ENCODE data around the gene AKAP11.

Gene AKAP11

DNA sequence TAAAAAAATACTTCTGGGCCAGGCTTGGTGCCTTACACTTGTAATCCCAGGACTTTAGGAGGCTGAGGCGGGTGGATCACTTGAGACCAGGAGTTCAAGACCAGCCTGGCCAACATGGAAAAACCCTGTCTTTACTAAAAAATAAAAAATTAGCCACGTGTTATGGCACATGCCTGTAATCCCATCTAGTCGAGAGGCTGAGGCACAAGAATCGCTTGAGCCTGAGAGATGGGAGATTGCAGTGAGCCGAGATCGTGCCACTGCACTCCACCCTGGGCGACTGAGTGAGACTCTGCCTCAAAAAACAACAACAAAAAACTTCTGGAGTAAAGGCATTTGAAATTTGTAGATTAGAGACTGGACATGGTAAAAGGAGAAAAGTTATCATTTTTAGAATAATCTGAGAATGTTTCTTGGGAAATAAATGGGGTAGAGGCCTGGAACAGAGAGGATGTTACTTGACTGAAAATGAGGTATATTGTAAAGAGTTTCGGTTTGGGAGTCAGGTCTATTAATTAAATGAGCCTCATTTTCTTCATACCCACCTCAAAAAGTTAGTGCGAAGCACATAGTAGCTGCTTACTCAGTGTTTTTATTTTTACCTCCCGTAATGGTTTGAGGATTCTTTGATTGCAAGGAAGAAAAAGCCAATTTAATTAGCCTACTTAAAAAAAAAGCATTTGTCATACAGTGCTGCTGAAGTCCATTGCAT lies 2.6 kb downstream of the AKAP11 start:
- DNase-seq (ENCODE audit: low read depth in 1 of 2, low spot score in 1 of 2), result no peak

DNA sequence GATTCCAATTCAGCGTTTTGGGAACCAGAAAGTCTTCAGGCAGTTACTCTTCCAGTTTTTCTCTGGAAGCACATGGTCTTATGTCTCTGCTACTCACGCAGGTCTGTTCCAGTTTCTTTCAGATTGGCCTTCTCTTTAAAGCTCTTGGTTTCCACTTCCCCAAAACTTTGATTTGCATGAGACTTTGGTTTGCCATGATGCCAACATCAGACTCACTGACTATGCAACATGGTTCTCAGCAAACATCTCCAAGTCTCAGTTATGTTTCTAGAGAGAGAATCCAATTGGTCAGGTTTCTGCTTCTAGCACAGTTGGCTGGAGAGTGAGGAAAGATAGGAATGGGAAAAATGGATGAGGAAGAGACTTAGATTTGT lies 3.1 kb downstream of the AKAP11 start:
- no peak for DNase-seq (ENCODE audit: low read depth in 1 of 2, low spot score in 1 of 2)

DNA sequence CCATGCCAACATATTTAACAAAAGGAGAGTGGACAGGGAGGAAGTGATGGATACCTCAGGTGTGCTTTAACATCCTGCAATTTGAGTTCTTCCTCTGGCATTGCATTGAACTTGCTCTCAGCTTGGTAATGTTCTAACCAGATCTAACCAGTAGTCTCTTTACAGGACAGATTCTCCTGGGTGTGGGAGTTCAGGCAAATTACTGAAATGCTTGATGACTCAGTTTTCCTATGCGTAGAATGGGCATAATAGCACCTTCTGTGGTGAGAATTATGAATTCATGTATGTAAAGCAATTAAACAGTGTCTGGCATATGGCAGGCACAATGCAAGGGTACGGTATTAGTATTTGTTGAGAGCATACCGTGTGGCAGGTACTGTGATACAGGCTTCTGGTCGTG lies 3.6 kb downstream of the AKAP11 start:
- no peak for DNase-seq (ENCODE audit: low read depth in 1 of 2, low spot score in 1 of 2)

DNA sequence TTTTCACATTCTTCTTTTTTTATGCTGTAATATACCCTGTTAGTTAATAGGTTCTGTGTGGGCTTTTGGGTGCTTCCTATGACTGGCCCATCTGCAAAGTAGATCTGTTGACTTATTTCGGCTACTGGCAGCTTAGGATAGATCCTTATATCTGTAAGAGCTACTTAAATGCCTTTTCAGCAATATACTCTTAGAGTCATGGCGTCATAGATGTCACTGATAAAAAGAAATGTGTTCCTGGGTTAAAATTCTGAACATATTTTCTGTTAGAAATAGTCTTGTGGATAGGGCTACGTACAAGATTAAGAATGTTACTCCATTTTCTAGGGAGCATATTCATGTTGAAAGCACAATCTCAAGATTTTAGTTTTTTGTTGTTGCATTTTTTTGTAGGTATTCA lies 4.7 kb downstream of the AKAP11 start:
- no peak for DNase-seq (ENCODE audit: low read depth in 1 of 2, low spot score in 1 of 2)

DNA sequence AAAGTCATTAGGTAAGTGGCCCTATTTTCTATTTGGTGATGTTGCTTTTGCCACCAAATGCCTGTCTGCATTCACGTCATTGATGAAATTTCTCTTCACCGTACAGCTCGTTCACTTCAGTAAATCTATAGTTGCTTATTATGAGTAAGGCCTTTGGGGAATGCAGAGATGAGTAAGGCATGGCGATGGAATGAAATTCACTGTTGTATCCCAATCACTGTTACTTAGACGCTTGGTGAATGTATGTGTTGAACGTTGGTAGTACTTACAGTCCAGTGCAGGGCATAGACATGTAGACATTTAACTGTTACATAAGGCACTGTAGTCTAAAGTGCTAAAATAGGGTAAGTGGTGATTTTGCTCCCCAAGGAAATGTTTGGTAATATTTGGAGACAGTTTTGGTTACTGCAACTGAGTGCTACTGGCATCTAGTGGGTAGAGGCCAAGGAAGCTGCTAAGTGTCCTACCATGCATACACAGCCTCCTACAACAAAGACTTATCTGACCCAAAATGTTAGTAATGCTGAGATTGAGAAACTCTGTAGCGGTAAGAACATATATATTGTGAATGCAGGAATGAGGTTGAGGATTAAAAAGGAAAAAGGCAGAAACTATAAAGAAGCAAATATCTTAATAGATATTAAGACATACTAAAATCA lies 5.8 kb downstream of the AKAP11 start:
- DNase-seq (ENCODE audit: low read depth in 1 of 2, low spot score in 1 of 2), result no peak

DNA sequence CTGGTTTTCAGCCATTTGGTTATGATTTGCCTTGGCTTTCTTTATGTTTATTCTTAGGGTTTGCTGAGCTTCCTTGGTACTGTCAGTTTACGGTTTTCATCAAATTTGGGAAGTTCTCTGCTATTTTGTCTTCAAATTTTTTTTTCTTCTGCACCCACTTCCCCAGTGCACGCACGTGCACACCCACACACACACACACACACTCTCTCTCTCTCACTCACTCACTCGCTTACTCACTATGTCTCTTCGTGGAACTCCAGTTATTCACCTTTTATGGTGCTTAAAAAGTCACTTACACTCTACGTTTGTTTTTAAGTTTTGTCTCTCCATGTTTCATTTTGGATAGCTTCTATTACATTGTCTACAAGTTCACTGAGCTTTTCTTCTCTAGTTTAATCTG lies 7.1 kb downstream of the AKAP11 start:
- DNase-seq (ENCODE audit: low read depth in 1 of 2, low spot score in 1 of 2), result no peak

DNA sequence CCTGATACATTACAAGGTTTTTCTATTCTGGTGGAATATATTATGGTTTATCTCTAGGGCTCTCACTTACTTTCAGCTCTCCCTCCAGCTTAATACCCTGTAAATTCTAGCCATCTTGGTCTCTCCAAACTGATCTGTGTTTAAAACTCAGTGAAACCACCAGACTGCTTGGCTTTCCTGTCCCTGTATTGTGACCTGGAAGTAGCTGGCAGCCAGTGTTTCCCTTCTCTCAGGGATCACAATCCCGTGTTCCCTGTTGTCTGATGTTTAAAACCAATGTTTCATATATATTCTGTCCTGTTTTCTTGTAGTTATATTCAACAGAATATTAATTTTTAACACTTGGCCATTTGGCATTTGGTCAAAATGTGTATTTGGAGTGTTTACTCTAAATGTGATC lies 8.0 kb downstream of the AKAP11 start:
- no peak for DNase-seq (ENCODE audit: low read depth in 1 of 2, low spot score in 1 of 2)

DNA sequence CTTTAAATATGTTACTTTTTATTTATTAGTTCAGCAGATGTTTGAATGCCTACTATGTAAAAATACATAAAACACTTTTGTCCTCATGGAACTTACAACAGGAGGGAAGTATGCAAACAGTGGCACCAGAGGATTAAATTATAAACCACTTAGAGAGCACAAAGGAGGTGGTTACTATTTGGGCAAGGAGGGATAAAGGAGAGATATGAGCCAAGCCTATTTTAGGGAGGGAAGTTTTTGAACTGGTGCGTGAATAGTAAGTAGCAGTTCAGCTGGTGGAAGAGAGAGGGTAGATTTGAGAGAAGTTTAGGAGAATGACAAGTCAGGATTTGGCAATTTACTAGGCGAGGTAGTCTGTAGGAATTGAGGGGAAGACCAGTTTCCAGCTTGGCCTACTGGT lies 8.6 kb downstream of the AKAP11 start:
- DNase-seq (ENCODE audit: low read depth in 1 of 2, low spot score in 1 of 2), result no peak

DNA sequence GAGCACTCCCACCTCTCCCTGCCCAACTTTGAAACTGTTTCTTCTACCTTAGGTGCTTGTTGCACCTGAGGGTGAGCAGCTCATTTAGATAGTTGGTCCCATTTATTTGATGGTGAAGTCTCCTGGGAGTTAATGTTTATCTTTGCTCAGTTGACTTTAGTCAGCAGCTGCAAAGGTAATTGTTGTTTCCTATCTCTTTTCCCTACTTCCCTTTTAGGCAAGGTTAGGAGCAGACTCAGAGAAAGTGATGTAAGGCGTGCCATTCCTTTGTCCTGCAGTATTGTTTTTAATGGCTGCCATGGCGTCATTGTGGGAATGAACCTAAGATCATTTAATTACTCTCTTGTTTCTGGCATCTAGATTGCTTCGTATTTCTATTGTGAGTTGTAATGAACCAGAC lies 11.6 kb downstream of the AKAP11 start:
- DNase-seq (ENCODE audit: low read depth in 1 of 2, low spot score in 1 of 2), result no peak

DNA sequence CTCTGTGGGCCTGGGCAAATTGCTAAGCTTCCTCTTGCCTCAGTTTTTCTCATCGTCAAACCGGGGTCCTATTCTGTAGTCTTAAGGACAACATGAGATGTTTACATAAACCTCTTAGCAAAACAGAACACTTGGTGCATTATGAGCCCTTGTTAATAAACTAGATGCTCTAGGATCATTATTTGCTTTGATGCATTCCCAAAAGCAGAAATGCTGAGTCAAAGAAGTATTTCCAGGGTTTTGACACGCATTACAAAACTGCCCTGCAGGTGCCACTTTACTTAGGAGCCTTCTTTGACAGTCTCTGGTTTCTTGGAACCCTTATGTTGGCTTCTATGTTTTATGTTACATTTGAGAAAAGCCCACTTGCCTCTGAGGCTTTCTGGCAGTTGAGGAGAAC lies 12.1 kb downstream of the AKAP11 start:
- DNase-seq (ENCODE audit: low read depth in 1 of 2, low spot score in 1 of 2), result no peak

DNA sequence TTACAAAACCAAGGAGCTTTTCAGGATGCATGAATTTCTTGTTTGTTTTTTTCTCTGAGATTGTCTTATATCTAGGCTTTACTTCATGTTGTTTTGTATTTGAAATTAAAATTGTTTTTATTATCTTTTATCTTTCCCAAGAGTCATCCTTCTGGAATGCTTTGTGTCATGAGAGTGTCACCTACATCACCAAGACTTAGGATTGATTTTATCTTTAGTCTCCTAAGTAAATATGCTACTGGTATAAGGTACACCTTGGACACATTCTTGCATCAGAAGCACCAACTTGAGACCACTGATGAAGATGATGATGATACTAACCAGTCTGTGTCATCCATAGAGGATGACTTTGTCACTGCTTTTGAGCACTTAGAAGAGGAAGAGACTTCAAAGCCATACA lies 26.4 kb downstream of the AKAP11 start:
- DNase-seq (ENCODE audit: low read depth in 1 of 2, low spot score in 1 of 2), result no peak

DNA sequence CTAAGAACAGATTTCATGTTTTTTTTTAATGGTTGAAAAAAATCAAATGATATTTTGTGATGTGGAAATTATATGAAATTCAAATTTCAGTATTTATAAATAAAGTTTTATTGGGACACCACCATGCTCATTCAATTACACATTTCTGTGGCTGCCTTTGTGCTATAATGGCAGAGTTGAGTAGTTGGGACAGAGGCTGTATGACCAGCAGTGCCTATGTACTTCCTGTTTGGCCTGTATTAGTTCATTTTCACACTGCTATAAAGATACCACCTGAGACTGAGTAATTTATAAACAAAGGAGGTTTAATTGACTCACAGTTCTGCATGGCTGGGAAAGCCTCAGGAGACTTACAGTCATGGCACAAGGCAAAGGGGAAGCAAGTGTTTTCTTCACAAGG lies 33.6 kb downstream of the AKAP11 start:
- no peak for DNase-seq (ENCODE audit: low read depth in 1 of 2, low spot score in 1 of 2)

DNA sequence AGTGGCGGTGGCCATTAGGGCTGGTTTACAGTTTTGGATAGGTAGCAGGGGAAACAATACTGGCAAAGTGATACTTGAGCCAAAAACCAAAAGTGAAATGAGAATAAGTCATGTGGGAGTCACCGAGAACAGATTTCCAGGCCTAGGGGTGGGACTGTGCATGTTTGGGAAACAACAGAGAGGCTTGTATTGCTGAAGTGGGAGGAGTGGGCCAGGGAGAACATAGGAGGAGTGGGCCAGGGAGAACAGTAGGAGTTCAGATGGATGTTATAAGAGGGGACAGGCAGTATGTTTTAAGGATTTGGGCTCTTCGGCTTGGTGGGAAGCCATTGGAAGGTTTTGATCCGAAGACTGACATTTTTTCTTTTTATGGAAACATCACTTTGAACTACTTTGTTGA lies 35.5 kb downstream of the AKAP11 start:
- no peak for DNase-seq (ENCODE audit: low read depth in 1 of 2, low spot score in 1 of 2)

DNA sequence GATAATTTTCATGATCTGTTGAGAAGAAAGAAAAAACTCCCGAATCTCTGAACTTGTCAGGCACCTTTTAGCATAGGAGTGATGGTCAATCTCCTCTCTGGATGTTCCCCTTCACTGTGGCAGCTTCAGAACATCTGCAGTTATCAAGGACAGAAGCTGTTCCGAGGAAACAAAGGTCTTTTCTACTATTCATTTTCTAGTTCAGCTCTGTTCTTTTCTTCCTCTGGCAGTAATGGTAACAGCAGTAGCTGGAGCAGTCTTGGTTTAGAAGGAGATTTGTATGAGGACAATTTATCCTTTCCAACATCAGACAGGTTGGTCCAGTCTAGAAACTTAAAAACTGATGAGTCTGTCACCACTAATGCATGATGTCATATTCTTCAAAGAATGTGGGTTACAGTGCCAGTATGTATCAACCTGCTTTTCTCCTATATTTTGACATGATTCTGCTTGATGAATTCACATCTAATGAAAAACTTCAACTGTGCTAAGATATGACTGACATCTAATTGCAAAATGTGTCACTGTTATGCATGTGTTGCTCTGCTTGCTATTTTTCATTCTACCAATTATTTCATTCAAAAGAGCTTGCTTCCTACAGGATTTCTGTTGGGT lies 41.0 kb downstream of the AKAP11 start:
- DNase-seq (ENCODE audit: low read depth in 1 of 2, low spot score in 1 of 2), result no peak

DNA sequence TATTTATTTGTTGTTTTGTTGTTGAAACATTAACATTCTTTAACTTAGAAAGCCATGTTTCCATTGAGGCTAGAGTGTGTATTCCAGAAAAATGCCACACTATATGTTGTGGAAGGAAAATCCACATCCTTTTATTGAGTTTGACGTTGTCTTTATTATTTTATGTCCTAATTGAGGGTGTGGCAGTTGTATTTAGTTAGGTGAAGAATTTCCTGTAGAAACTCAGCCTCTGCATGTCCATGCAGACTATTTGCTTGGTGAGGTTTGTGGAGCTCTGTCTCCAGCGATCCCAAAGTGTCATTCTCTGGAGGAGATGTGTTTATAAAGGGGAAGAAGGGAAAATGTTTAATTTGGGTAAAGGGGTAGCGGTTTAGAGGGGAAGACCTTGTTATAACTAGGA lies 46.6 kb downstream of the AKAP11 start:
- no peak for DNase-seq (ENCODE audit: low read depth in 1 of 2, low spot score in 1 of 2)

DNA sequence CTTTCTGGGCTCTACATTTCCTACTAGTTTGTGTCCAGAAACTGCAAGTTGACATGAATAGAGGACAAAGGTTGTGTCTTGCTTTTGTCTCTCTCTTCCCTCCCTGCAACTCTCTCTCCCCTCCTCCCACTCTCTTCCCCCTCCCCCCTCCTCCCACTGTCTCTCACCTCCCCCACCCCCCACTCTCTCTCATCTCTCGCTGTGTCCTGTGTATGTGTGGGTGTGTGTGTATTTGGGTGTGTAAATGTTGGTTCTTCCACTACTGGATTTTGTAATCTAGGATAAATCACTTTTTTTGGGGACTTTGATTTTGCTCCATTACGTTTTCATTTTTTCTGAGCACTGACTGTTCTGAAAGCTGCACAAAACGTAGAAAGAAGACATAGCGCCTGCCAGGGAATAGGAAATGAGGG lies 48.4 kb downstream of the AKAP11 start:
- no peak for DNase-seq (ENCODE audit: low read depth in 1 of 2, low spot score in 1 of 2)

DNA sequence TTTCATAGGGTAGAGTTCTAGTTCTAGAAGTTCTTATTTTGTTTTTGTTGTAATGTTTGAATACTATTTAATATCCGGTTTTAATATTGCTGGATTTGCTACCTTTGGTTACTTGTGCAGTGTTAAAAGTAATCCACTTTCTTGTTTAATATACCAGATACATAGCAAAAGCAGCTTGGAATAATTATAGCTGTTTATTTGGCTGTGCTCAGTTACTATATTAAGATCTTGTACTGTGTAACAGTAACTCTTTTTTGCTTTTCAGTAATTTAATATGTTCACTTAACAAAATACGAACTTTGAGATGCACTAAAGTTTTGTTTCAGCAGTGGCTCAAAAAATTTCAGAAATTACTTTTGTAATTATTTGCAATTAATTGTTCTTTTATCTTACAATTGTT lies 50.9 kb downstream of the AKAP11 start:
- no peak for DNase-seq (ENCODE audit: low read depth in 1 of 2, low spot score in 1 of 2)

DNA sequence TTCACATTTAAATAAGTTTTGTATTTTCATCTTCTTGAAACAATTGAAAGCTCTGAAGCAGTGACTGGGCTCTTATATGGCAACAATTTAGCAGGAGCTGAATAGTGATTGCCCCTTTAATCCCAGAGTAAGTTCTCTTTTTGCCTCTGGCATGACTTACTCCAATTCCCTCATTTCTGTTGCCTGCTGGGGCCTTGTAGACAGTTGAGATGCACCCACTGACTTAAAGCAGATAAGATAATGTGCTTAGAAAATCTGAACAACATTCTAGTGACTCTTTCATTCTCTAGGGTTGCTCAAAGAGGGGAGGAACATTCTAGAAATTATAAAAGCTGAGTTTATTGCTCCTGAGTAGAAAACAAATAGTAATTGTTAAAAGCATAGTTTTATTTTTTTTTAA lies 52.8 kb downstream of the AKAP11 start:
- DNase-seq (ENCODE audit: low read depth in 1 of 2, low spot score in 1 of 2), result no peak

DNA sequence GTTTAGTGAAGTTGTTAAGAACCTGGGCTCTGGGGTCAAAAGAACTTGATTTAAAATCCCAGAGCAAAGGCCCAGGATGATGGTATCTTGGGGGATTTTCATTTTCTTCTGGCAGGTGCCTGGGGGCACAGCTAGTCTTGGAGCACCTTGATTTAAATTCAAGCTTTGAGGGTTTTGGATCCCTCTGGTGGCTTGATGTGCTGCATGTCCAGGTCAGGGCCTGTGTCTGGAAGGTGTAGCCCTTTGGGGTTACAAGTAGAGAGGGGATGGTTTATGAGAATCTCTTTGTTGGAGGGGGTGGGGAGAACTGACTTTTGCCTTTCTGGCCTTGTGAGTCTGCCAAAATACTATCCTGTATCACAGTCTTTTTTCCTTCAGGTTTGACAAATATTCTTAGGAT lies 55.8 kb downstream of the AKAP11 start:
- no peak for DNase-seq (ENCODE audit: low read depth in 1 of 2, low spot score in 1 of 2)

DNA sequence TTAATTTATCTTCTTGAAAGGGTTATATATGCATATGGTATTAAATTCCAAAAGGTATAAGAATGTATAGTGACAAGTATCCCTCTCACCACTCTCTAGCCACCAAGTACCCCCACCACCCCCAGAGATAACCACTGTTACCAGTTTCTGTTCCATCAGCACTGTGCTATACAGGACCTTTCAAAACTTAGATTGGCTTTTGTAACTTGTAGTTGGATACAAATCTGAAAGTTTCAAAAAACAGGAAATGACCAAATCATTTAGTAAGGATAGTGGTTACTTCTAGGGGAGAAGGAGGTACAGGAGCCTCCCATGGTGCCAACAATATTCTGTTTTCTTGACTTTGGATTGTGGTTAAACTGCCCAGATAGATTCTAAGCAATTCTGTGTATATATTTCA lies 56.7 kb downstream of the AKAP11 start:
- no peak for DNase-seq (ENCODE audit: low read depth in 1 of 2, low spot score in 1 of 2)

DNA sequence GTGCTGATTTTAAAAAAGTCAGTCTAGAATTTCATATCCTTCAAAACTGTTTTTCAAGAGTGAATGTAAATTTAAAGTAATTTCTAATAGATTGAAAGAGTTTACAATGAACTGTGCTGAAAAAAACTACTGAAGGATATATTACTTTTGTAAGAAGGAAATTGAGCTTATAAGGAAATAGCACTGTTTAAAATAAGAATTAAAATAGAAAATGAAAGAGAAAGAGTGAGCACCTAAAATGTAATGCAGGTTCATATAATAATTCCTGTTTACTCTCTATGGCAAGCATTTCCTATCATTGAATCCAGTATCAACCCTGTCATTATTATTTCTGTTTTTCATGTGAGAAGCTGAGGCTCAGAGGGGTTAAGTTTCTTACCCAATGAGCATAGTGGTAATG lies 57.3 kb downstream of the AKAP11 start:
- DNase-seq (ENCODE audit: low read depth in 1 of 2, low spot score in 1 of 2), result no peak

DNA sequence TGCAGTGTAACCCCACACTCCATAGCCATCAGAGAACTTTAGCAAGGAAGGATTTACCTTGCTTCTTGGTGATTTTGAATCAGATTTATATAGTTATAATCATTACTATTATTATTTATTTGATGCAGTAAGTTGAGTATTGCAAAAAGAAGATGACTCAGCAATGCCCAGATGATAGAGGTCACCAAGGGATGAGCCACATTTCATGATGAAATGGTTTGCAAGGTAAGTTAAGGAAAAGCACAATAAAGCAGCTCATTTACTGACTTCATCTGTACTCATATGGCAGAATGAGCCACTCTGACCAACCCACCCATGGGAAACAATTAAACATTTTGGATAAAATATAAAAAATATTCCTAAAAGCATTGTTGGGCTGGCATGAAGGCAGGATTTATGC lies 59.1 kb downstream of the AKAP11 start:
- no peak for DNase-seq (ENCODE audit: low read depth in 1 of 2, low spot score in 1 of 2)
